Glutamatergic neuron (in vitro differentiated cells): Measurements from ENCODE around the gene OAF. TPM values are rescaled to one million over a fixed set of nuclear protein-coding genes. Genes with fewer than 3 reads are reported as not detected.

ENCODE experiments used
- DNase-seq: peaks from one replicate; pipeline ENCODE4 v3.0.0; 2022
- H3K27ac Mint-ChIP-seq: one replicate; pipeline ENCODE4 v1.8.0; 2020; ENCODE audit warnings: mild to moderate bottlenecking, mixed read lengths, inconsistent platforms; ENCODE audit not compliant: unreplicated experiment
- H3K27me3 Mint-ChIP-seq: one replicate; pipeline ENCODE4 v1.8.0; 2020; ENCODE audit warnings: mild to moderate bottlenecking, moderate library complexity, mixed read lengths, inconsistent platforms; ENCODE audit not compliant: unreplicated experiment
- H3K36me3 Mint-ChIP-seq: one replicate; pipeline ENCODE4 v1.8.0; 2020; ENCODE audit warnings: mild to moderate bottlenecking, mixed read lengths, inconsistent platforms; ENCODE audit not compliant: unreplicated experiment
- H3K4me1 Mint-ChIP-seq: one replicate; pipeline ENCODE4 v1.8.0; 2020; ENCODE audit warnings: mild to moderate bottlenecking, low read depth, mixed read lengths, inconsistent platforms; ENCODE audit not compliant: unreplicated experiment
- H3K4me3 Mint-ChIP-seq: one replicate; pipeline ENCODE4 v1.8.0; 2020; ENCODE audit warnings: mild to moderate bottlenecking, mixed read lengths, inconsistent platforms; ENCODE audit not compliant: unreplicated experiment
- H3K9me3 Mint-ChIP-seq: one replicate; pipeline ENCODE4 v1.8.0; 2020; ENCODE audit warnings: mild to moderate bottlenecking, moderate library complexity, mixed read lengths, inconsistent platforms; ENCODE audit not compliant: unreplicated experiment
- total RNA-seq: library from RNA; stranded (reverse); fragmentation: NEBNext Ultra II Directional; extraction: Animal tissue kit (Norgen Biotek cat#: 25700); gene quantifications from one replicate; pipeline ENCODE4 v1.2.1, GENCODE V29; 2021; ENCODE audit not compliant: unreplicated experiment
- TF ChIP-seq, protein P1 (sequence below): fragments of 200-600 bp; sonication (generic); IDR thresholded peaks from one replicate; pipeline ENCODE4 v1.5.0; 2021; ENCODE audit not compliant: partially characterized antibody, unreplicated experiment

Gene OAF
- total RNA-seq, 1 donor from 2014 or later = not detected

DNA sequence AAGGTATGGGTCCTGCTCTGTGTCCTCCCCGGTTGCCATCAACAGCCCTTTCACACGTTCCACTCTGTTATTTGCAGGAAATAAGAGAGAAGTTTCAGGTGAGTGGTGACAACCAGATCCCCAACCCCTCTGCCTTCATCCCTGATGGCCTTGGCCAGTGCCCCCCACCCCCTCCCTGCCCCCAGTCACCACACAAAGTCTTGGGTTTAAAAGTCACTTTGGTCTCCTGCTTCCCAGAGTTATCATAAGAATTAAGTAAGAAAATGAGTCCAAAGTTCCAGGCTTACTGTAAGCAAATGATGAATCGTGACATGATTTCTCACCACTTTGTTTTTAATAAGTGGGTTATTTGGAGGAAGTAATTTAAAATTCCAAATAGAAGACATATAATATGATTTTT is 9.2 kb upstream of the OAF start:
- TF ChIP-seq, protein P1, sequence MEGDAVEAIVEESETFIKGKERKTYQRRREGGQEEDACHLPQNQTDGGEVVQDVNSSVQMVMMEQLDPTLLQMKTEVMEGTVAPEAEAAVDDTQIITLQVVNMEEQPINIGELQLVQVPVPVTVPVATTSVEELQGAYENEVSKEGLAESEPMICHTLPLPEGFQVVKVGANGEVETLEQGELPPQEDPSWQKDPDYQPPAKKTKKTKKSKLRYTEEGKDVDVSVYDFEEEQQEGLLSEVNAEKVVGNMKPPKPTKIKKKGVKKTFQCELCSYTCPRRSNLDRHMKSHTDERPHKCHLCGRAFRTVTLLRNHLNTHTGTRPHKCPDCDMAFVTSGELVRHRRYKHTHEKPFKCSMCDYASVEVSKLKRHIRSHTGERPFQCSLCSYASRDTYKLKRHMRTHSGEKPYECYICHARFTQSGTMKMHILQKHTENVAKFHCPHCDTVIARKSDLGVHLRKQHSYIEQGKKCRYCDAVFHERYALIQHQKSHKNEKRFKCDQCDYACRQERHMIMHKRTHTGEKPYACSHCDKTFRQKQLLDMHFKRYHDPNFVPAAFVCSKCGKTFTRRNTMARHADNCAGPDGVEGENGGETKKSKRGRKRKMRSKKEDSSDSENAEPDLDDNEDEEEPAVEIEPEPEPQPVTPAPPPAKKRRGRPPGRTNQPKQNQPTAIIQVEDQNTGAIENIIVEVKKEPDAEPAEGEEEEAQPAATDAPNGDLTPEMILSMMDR = no peak
- Mint-ChIP-seq H3K9me3 (peaks cover 2% of the 10 kb centered on the region), H3K36me3 (no peaks in the 10 kb centered on the region), H3K27ac (no peak overlapping the region), H3K4me1 (peaks cover 12% of the 10 kb centered on the region), H3K27me3 (peaks cover 7% of the 10 kb centered on the region), H3K4me3 (no peak overlapping the region)
- no peak for DNase-seq

DNA sequence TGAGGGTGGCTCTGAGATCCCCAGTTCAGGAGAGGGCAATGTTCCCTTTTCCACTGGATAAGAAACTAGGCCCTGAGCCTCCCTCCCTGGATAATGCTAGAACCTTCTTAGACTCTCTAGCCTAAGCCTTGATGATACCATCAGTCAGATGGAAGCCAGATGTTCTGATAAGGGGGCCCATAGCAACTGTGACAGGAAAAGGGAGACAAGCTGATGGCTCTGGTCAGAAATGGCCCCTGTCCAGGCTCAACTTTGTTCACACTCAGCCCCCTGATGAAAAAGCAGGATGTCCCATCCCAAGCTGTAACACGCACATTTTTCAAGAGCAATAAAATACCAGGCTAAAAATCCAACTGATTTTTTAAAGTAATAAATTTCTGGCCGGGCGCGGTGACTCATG is 7.2 kb upstream of the OAF start:
- no peaks in the 10 kb centered on the region for H3K36me3 Mint-ChIP-seq
- peaks cover 5% of the 10 kb centered on the region for H3K27me3 Mint-ChIP-seq
- no peak for DNase-seq
- TF ChIP-seq, protein P1 = no peak
- H3K9me3 Mint-ChIP-seq = peaks cover 2% of the 10 kb centered on the region
- no peak overlapping the region for H3K27ac Mint-ChIP-seq
- H3K4me1 Mint-ChIP-seq = peaks cover 12% of the 10 kb centered on the region
- H3K4me3 Mint-ChIP-seq = no peak overlapping the region

DNA sequence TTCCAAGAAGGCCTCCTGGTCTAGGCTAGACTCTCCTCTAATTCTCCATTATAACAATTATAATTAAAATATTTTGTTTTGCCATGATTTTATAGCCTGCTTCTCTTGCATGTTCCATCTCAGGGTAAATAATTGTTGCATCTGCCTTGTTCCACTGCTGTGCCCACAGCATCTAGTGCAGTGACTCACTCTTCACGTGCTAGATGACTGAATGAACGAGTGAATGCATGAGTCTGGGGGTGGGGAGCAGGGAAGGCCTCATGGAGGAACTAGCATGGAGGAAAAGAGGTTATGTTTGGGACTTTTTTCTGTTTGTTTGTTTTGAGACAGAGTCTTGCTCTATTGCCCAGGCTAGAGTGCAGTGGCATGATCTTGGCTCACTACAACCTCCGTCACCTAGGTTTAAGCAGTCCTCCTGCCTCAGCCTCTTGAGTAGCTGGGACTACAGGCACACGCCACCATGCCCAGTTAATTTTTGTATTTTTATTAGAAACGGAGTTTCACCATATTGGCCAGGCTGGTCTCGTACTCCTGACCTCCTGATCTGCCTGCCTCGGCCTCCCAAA is 5.2 kb upstream of the OAF start:
- peaks cover 10% of the 10 kb centered on the region for H3K4me1 Mint-ChIP-seq
- H3K36me3 Mint-ChIP-seq = no peaks in the 10 kb centered on the region
- DNase-seq = no peak
- peaks cover 14% of the 10 kb centered on the region for H3K27me3 Mint-ChIP-seq
- TF ChIP-seq, protein P1 = no peak
- H3K9me3 Mint-ChIP-seq = peaks cover 10% of the 10 kb centered on the region
- H3K4me3 Mint-ChIP-seq = no peak overlapping the region
- H3K27ac Mint-ChIP-seq = no peak overlapping the region

DNA sequence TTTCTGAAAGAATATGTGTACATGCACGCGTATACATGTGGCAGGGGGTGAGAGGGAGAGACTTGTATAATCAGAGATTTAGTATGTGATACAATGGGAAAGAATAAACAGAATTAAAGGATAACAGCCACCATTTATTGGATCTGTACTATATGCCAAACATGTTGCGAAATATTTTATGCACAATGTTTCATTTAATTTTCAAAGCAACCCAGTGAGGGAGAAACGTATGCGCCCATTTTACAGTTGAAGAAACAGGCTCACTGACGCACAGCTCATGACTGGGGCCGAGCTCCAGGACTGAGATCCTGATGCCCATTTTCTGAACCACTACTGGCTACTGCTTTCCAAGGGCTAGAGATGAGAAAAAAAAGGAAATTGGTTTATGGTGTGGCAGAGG is 3.3 kb upstream of the OAF start:
- TF ChIP-seq, protein P1 = no peak
- Mint-ChIP-seq H3K4me1 (peaks cover 7% of the 10 kb centered on the region), H3K36me3 (no peaks in the 10 kb centered on the region), H3K9me3 (peaks cover 12% of the 10 kb centered on the region), H3K27me3 (peaks cover 20% of the 10 kb centered on the region), H3K27ac (no peak overlapping the region), H3K4me3 (no peak overlapping the region)
- no peak for DNase-seq

DNA sequence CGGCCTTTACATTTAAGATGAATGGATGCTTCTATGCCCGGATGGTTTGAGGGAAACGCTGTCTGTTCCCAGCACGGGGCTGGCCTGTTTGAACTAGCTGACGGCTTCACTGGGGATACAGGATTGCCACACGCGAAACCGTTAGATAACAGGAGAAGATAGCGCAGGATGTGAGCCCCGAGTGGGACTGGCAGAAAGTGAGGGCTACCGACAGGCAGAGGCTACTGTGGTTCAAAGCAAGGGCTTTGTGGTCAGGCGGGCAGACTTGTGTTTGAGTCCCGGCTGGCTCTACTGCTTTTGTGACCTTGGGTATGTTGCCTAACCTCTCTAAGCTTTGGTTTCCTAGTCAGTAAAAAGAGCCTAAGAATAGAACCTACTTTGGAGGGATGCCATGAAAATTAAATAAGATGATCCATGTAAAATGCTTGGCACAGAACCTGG is 2.8 kb upstream of the OAF start:
- DNase-seq = no peak
- Mint-ChIP-seq H3K4me1 (peaks cover 6% of the 10 kb centered on the region), H3K27ac (no peak overlapping the region), H3K9me3 (peaks cover 10% of the 10 kb centered on the region), H3K27me3 (peaks cover 19% of the 10 kb centered on the region), H3K36me3 (no peaks in the 10 kb centered on the region), H3K4me3 (no peak overlapping the region)
- TF ChIP-seq, protein P1 = no peak
